Activated CD4-positive, alpha-beta T cell treated with anti-CD3 and anti-CD28 coated beads, Interleukin-2, amount 50 U/mL, for 4 hours (primary cell): ENCODE measurements around the gene SAE1.

Experiments
- DNase-seq, 2 experiments: peaks; one replicate each; pipeline ENCODE4 v3.0.0-alpha.2; 2020

The SAE1 gene

GRCh38 chr19:47225746-47226425 is 95.3 kb downstream of the SAE1 start:
- DNase-seq, result peak; percentile 78 to 82

DNA sequence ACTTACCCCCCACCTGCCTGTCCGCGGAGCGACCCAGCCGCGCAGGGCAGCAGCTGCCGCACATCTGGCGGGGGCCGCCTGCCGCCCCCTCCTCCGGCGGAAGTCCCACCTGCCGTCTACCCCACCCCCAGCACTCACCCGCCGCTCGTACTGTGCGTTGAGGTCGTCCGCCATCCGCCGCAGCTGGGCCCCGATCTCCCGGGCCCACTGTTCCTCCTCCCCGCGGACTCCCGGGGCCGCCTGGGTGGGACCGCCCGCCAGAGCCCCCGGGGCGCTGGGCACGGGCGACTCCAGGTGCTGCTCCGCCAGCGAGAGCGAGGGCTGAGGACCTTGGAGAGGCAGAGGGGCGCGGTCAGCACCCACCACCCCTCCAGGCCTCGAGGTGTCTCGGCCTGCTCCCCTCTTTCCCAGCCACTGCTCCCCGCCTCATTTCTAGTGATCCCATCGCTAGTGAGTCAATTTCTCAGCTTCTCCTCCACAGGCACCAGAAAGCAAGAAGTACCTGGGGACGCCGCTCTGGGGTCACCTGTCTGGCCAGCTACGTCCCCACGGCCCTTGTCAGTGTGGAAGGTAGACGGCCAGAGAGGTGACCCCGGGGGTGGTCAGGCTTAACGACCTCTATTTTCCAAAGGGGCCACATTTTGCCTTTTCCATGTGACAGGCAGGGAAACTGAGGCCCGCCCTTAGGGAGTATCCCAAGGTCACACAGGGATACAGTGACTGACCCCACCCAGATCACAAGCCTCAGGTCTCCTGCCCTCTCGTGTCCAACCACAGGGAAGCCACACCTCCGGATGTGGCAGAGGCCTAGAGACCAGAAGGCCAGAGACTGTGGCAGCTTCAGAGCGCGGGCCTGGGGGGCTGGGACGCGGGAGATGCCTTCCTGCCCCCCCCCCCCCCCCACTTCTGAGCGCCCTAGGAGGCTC is 96.1 kb downstream of the SAE1 start:
- DNase-seq, result no peak

- DNase-seq, result no peak
Observed at GRCh38 chr19:47227352-47228167, 96.9 kb downstream of the SAE1 start.

- DNase-seq, result no peak
Observed at GRCh38 chr19:47228168-47228936, 97.7 kb downstream of the SAE1 start.

- DNase-seq, result no peak
Observed at GRCh38 chr19:47228937-47229675, 98.5 kb downstream of the SAE1 start.

DNA sequence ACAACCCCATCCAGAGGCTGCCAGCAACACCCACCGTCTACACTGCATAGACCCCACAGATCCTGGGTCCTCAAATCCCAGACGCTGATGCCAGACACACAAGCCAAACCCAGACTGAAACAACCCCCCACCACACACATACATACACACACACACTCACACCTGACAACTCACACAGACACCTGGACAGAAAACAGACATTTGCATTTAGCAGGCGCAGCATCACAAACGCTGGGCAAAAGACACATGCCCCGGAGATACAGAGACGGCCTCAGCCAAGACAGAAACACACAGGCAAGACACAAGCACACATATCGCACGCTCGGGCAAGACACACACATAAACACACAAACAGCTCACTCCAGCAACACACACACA is 99.0 kb downstream of the SAE1 start:
- DNase-seq, result no peak

- DNase-seq, result peak; percentile 71
Observed at GRCh38 chr19:47230054-47230920, 99.7 kb downstream of the SAE1 start.

DNA sequence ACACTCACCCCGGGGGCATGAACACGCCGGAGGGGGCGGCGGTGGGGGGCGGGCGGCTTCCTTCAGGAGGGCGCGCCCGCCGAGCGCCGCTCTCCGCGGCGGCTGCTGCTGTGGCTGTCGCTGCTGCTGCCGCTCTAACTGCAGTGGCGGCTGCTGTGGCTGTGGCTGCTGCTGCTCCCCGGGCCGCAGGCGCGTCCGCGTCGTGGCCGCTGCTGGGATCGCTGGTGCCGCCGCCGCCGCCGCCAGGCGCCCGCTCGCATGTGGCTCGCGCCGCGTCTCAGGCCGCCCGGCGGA is 100.2 kb downstream of the SAE1 start, which contains the start of gene BBC3:
TSS of gene BBC3 (minus strand) at position 279 of the 294 bp plus-strand sequence. CDS start 2,768 bp downstream, outside the sequence.
- no peak for DNase-seq

DNA sequence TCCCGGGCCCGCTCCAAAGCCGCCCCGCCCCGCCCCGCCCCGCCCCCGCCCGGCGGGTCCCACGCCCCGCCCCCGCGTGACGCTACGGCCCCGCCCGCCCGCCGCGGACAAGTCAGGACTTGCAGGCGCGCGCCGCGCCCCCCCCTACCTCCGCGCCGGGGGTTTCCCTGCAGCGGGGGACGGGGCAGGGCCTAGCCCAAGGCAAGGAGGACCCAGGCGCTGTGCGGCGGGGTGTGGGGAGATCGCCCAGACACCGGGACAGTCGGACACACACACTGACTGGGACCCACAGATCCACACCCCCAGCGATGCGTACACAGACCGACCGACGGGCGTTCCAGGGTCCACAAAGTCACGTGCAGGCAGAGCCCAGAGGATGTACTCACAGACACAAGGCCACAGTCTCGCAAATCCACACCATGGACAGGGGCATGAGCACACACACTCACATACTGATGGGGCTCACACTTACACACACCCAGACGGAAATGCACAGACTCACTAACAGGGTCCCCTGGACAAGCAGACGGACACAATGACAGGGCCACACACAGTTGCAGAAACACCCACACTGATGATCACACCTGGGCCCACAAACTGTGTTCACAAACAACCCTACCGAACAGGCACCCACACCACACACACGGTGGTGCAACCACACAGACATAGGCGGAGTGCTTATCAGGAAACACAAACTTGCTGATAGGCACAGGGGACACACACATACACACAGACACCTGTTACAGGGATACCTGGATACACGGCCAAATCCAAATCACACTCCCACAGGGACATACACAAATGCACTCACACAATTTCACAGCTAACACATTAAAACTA is 100.8 kb downstream of the SAE1 start:
- DNase-seq, result peak; percentile 88 to 90

- no peak for DNase-seq
Observed at GRCh38 chr19:47232422-47233211, 102.0 kb downstream of the SAE1 start.

GRCh38 chr19:47236072-47236675 is 105.5 kb downstream of the SAE1 start:
- DNase-seq, result no peak

DNA sequence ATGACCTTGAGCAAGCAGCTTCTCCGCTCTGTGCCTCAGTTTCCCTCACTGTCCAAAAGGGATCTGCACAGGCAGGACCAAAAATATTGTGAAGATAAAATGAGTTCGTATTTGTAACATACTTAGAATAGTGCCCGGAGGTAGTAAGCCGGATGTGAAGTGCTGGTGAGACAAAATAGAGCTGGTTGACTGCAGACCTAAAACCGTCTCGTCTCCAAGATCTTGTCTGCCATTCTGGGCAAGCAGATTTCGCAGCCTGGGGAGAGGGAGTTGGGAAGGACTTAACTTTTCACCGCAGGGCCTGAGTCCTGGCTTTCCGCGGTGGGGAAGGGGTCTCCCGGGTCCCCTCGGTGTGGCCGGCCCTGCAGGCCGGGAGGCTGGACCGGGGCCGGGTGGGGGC is 108.5 kb downstream of the SAE1 start:
- DNase-seq, result no peak

DNA sequence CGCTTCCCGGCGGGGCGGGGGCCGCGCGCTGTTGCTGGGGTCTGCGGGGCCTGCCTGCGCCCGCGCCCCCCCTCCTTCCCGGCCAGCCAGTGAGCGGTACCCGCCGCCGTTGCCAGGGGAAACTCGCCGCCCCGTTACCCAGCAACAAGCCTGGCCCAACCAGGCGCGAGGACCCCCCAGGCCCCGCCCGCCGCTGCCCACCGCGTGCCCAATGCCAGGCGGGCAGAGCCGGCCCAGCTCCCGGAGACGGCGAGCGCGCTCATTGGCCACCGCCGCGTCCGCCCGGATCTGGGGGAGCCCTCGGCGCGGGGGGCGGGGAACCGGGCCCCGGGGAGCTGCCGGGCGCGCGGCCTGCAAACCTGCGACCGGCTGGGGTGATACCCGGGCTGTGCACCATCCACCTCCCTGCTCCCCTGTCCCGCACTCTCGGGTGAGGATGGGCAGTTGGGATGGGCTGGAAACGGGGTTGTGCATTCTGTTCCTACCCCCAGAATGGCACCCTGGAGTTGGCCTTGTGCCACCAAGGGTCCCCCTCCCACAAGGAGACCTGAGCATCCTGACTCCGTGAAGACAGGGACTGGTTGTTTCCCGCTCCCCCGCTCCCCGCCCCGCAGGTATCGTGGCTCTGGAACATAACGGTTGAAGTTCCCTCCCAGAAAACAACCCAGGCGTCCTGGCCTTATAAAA is 109.1 kb downstream of the SAE1 start:
- DNase-seq, result no peak

GRCh38 chr19:47240556-47240955 is 109.9 kb downstream of the SAE1 start:
- DNase-seq, result no peak

- peak; percentile 91 for DNase-seq
Observed at GRCh38 chr19:47240996-47241918, 110.6 kb downstream of the SAE1 start.

- DNase-seq, result no peak
Observed at GRCh38 chr19:47241919-47242577, 111.4 kb downstream of the SAE1 start.
